Keratinocyte (primary cell): ENCODE data around the gene MAMDC2.

ENCODE experiments used
- CTCF ChIP-seq, 3 experiments: IDR thresholded peaks in 1 of 3; conservative IDR thresholded peaks in 1 of 3; optimal IDR thresholded peaks in 1 of 3; 2 replicates in 2 of 3; 3 replicates in 1 of 3; pipeline versions ENCODE3 to v1.5.1; 2011; ENCODE audit warnings: low read length in 3 of 3, mild to moderate bottlenecking in 3 of 3, moderate library complexity in 2 of 3, control low read depth in 1 of 3, inconsistent platforms in 1 of 3; ENCODE audit not compliant: insufficient read depth in 2 of 3; ENCODE audit errors: extremely low read depth in 1 of 3
- EZH2 ChIP-seq: IDR thresholded peaks from one replicate; pipeline ENCODE4 v1.6.1; 2012; ENCODE audit warnings: inconsistent platforms, mild to moderate bottlenecking, low read length, moderate library complexity

GRCh38 chr9:70073756-70074155, 30.1 kb downstream of the MAMDC2 start:
- TF ChIP-seq CTCF (optimal IDR thresholded peaks at IDR 0.05 in 1 of 3, IDR thresholded peaks at IDR 0.05 in 1 of 3, conservative IDR thresholded peaks at IDR 0.05 in 1 of 3; ENCODE audit: extremely low read depth in 1 of 3, insufficient read depth in 2 of 3, low read length in 3 of 3) = no peak
- TF ChIP-seq EZH2 = no peak
